Neural progenitor cell (in vitro differentiated cells): ENCODE results near the gene UBN2. TPM values are rescaled to one million over a fixed set of nuclear protein-coding genes. Genes with fewer than 3 reads are reported as not detected.

Experiments used
- DNase-seq: peaks from one replicate; pipeline ENCODE4 v3.0.0-alpha.2; 2016; ENCODE audit warnings: low spot score
- H2AFZ ChIP-seq: fragments of 200-600 bp; sonication (generic); replicated peaks from 2 replicates; pipeline ENCODE4 v1.6.1; 2016; ENCODE audit warnings: antibody characterized with exemption
- H3F3A ChIP-seq: fragments of 200-600 bp; sonication (generic); 2 replicates; pipeline ENCODE4 v1.6.1; 2016; ENCODE audit warnings: antibody characterized with exemption, low read depth
- H3K27ac ChIP-seq: fragments of 200-600 bp; sonication (generic); 2 replicates; pipeline ENCODE4 v1.5.1; 2016; ENCODE audit warnings: mild to moderate bottlenecking
- H3K27me3 ChIP-seq: fragments of 200-600 bp; sonication (generic); 2 replicates; pipeline ENCODE4 v1.6.1; 2016; ENCODE audit warnings: mild to moderate bottlenecking, moderate library complexity
- H3K36me3 ChIP-seq: fragments of 200-600 bp; sonication (generic); 2 replicates; pipeline ENCODE4 v1.5.1; 2016
- H3K4me1 ChIP-seq: fragments of 200-600 bp; sonication (generic); 2 replicates; pipeline ENCODE4 v1.6.1; 2016; ENCODE audit warnings: mixed run types
- H3K4me2 ChIP-seq: fragments of 200-600 bp; sonication (generic); 2 replicates; pipeline ENCODE4 v1.6.1; 2016
- H3K4me3 ChIP-seq: fragments of 200-600 bp; sonication (generic); 2 replicates; pipeline ENCODE4 v1.5.1; 2016
- H3K79me2 ChIP-seq: fragments of 200-600 bp; sonication (generic); 2 replicates; pipeline ENCODE4 v1.6.1; 2016; ENCODE audit warnings: low read depth
- H3K9ac ChIP-seq: fragments of 200-600 bp; sonication (generic); 2 replicates; pipeline ENCODE4 v1.6.1; 2016
- H3K9me3 ChIP-seq: fragments of 200-600 bp; sonication (generic); 2 replicates; pipeline ENCODE4 v1.5.1; 2016; ENCODE audit warnings: low read depth
- H4K20me1 ChIP-seq: fragments of 200-600 bp; sonication (generic); 2 replicates; pipeline ENCODE4 v1.6.1; 2016; ENCODE audit warnings: low read depth
- H3K27ac Mint-ChIP-seq: 3 replicates; pipeline ENCODE4 v1.8.0; 2021; ENCODE audit warnings: mixed read lengths
- H3K27me3 Mint-ChIP-seq: 2 replicates; pipeline ENCODE4 v1.8.0; 2022; ENCODE audit warnings: low read depth, mild to moderate bottlenecking, inconsistent platforms, moderate library complexity, mixed read lengths; ENCODE audit not compliant: insufficient read depth
- H3K36me3 Mint-ChIP-seq: 3 replicates; pipeline ENCODE4 v1.8.0; 2021; ENCODE audit warnings: mixed read lengths
- H3K4me1 Mint-ChIP-seq: 3 replicates; pipeline ENCODE4 v1.8.0; 2021; ENCODE audit warnings: mixed read lengths
- H3K4me3 Mint-ChIP-seq: 3 replicates; pipeline ENCODE4 v1.8.0; 2021; ENCODE audit warnings: mild to moderate bottlenecking, moderate library complexity, mixed read lengths
- H3K9me3 Mint-ChIP-seq: 3 replicates; pipeline ENCODE4 v1.8.0; 2020; ENCODE audit warnings: mixed read lengths
- EZH2 ChIP-seq: fragments of 200-600 bp; sonication (generic); IDR thresholded peaks from 2 replicates; pipeline ENCODE4 v1.6.1; 2017; ENCODE audit warnings: antibody characterized with exemption, mild to moderate bottlenecking, moderate library complexity
- EZH2phosphoT487 ChIP-seq: fragments of 200-600 bp; sonication (generic); IDR thresholded peaks from 2 replicates; pipeline ENCODE4 v1.6.1; 2017; ENCODE audit warnings: antibody characterized with exemption
- small RNA-seq: library from RNA; depleted of rRNA; stranded (forward); fragments of <200 nt; gene quantifications from one replicate; pipeline ENCODE3, GENCODE V24; 2015
- total RNA-seq: library from RNA; depleted of rRNA; stranded (reverse); fragments of >200 nt; gene quantifications from 2 replicates; pipeline ENCODE4 v1.2.3, GENCODE V29; 2015; ENCODE audit warnings: low replicate concordance
- TF ChIP-seq, protein P1 (sequence below): fragments of 200-600 bp; sonication (generic); IDR thresholded peaks from 2 replicates; pipeline ENCODE4 v1.5.1; 2017; ENCODE audit warnings: antibody characterized with exemption, mild to moderate bottlenecking

UBN2 gene
- total RNA-seq, 1 donor from 2014 or later, result 19.5 TPM

DNA sequence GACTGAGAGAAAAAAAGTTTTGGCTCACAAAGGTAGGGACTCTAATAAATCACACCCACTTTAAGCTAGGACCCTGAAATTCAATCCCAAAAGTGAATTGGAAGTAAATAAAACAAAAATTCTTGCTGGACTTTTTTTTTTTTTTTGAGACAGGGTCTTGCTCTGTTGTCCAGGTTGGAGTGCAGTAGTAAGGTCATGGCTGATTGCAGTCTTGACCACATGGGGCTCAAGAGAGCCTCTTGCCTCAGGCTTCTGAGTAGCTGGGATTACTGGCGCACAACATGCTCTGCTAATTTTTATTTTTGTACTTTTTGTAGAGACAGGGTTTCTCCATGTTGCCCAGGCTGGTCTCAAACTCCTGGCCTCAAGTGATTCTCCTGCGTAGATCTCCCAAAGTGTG is 123.7 kb downstream of the UBN2 start:
- H3K27me3 ChIP-seq, result no peaks in the 10 kb centered on the region
- H3K9me3 Mint-ChIP-seq, result no peaks in the 10 kb centered on the region
- H2AFZ ChIP-seq, result no peak overlapping the region
- no peak for DNase-seq
- H3F3A ChIP-seq, result peaks cover 20% of the 10 kb centered on the region
- peaks cover 24% of the 10 kb centered on the region for H3K36me3 Mint-ChIP-seq
- no peak overlapping the region for H3K4me2 ChIP-seq
- peaks cover 7% of the 10 kb centered on the region for H3K27me3 Mint-ChIP-seq
- H4K20me1 ChIP-seq, result no peaks in the 10 kb centered on the region
- H3K9ac ChIP-seq, result no peak overlapping the region
- H3K36me3 ChIP-seq, result no peaks in the 10 kb centered on the region
- no peaks in the 10 kb centered on the region for H3K9me3 ChIP-seq
- H3K4me1 ChIP-seq, result no peaks in the 10 kb centered on the region
- H3K79me2 ChIP-seq, result peaks cover 20% of the 10 kb centered on the region
- H3K27ac Mint-ChIP-seq, result no peak overlapping the region
- peaks cover 7% of the 10 kb centered on the region for H3K4me1 Mint-ChIP-seq
- H3K4me3 Mint-ChIP-seq, result no peak overlapping the region
- H3K4me3 ChIP-seq, result no peak overlapping the region
- no peak overlapping the region for H3K27ac ChIP-seq
- TF ChIP-seq EZH2 (no peak), EZH2phosphoT487 (no peak)
- TF ChIP-seq, protein P1, sequence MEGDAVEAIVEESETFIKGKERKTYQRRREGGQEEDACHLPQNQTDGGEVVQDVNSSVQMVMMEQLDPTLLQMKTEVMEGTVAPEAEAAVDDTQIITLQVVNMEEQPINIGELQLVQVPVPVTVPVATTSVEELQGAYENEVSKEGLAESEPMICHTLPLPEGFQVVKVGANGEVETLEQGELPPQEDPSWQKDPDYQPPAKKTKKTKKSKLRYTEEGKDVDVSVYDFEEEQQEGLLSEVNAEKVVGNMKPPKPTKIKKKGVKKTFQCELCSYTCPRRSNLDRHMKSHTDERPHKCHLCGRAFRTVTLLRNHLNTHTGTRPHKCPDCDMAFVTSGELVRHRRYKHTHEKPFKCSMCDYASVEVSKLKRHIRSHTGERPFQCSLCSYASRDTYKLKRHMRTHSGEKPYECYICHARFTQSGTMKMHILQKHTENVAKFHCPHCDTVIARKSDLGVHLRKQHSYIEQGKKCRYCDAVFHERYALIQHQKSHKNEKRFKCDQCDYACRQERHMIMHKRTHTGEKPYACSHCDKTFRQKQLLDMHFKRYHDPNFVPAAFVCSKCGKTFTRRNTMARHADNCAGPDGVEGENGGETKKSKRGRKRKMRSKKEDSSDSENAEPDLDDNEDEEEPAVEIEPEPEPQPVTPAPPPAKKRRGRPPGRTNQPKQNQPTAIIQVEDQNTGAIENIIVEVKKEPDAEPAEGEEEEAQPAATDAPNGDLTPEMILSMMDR, result no peak

DNA sequence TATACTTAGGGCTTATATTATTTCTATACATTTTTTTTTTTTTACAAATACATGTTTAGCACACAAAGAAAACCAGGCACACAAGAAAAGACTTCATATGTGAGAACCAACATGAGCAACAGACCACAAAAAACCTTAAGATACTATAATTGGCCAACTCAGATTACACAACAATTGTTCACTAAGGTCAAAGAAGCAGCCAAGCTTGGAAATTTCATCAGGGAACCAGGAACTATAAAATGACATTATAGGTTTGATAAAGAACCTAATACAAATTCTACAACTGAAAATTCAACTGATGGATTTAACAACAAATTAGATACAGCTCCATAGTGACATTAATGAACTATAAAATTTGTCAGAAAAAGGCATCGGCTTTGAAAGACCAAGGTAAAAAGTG is 124.3 kb downstream of the UBN2 start:
- Mint-ChIP-seq H3K4me3 (no peak overlapping the region), H3K27me3 (peaks cover 7% of the 10 kb centered on the region), H3K27ac (no peak overlapping the region), H3K9me3 (no peaks in the 10 kb centered on the region), H3K4me1 (peaks cover 7% of the 10 kb centered on the region), H3K36me3 (peaks cover 22% of the 10 kb centered on the region)
- Histone ChIP-seq H3K4me1 (no peaks in the 10 kb centered on the region), H3K4me3 (no peak overlapping the region), H3K27ac (no peak overlapping the region), H3K4me2 (no peak overlapping the region), H3K79me2 (peaks cover 20% of the 10 kb centered on the region), H4K20me1 (no peaks in the 10 kb centered on the region), H2AFZ (no peak overlapping the region), H3K9me3 (no peaks in the 10 kb centered on the region), H3K27me3 (no peaks in the 10 kb centered on the region), H3K36me3 (no peaks in the 10 kb centered on the region), H3F3A (peaks cover 24% of the 10 kb centered on the region), H3K9ac (no peak overlapping the region)
- DNase-seq, result no peak
- TF ChIP-seq EZH2phosphoT487 (no peak), EZH2 (no peak)
- TF ChIP-seq, protein P1, result no peak

Small RNAs within 50 kb of the gene (small RNA-seq; reads per million reads assigned to genes)
- not detected for gene AC009220.1
- gene RNU6-206P, result not detected

Other genes starting within 250 kb of the UBN2 start
- 4.8 and 9.1 TPM in 2 replicates for gene KIAA1549, start 249.8 kb upstream of the UBN2 start, total RNA-seq
- 7.1 and 9.5 TPM in 2 replicates for gene ZC3HAV1L, start 195.2 kb upstream of the UBN2 start, total RNA-seq
- gene ZC3HAV1, start 121.5 kb upstream of the UBN2 start, total RNA-seq, result 9.7 and 11.0 TPM in 2 replicates
- gene FMC1, start 110.1 kb downstream of the UBN2 start, total RNA-seq, result 8.1 and 16.9 TPM in 2 replicates
- 77.5 and 111 TPM in 2 replicates for gene LUC7L2, start 128.7 kb downstream of the UBN2 start, total RNA-seq